Measurements from ENCODE around the gene MAD2L1BP. TPM values are rescaled to one million over a fixed set of nuclear protein-coding genes. Genes with fewer than 3 reads are reported as not detected.

Gene MAD2L1BP
- total and polyA plus RNA-seq, 2 of the 13 experiments (the other 11 are each of a cell fraction or from before 2014, with no cell fraction given) = 54.2 to 55.5 TPM

DNA sequence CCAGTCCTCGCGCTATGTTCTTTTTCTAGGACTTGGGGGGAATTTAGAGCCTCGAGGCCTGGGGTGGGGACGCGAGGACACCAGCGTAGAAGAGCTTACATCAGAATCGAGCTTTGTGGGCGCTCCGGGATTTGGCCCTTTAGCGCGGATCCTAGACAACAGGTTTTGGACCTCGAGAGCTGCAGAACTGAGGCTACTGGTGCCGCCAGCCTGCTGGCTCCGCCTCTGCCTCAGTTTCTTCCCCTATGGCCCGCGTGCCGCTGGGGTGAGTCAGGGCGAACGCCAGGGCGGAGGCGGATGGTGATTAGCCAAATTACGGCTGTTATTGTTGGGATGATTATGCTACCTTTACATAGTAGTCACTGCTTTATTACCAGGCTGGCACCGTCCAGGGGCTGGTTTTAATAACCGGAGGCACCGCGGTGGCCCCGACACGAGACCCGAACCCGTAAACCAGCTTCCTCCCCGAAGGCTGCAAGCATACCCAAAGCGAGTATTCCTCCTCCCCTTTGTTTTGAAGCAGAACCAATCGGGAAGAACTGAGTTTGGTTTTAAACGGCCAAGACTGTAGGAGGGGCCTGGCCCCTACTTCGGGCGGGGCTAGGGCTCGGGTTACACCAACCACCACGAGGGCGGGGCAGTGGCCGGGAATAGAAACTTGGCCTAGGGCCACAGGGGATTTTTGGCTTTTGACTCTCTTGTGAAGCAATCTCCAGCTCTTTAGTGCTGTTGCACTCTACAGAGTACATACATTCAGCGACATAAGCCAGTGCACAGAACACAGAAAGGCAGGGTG is 5.9 kb upstream of the MAD2L1BP start (continued):
- TF ChIP-seq, protein P1, sequence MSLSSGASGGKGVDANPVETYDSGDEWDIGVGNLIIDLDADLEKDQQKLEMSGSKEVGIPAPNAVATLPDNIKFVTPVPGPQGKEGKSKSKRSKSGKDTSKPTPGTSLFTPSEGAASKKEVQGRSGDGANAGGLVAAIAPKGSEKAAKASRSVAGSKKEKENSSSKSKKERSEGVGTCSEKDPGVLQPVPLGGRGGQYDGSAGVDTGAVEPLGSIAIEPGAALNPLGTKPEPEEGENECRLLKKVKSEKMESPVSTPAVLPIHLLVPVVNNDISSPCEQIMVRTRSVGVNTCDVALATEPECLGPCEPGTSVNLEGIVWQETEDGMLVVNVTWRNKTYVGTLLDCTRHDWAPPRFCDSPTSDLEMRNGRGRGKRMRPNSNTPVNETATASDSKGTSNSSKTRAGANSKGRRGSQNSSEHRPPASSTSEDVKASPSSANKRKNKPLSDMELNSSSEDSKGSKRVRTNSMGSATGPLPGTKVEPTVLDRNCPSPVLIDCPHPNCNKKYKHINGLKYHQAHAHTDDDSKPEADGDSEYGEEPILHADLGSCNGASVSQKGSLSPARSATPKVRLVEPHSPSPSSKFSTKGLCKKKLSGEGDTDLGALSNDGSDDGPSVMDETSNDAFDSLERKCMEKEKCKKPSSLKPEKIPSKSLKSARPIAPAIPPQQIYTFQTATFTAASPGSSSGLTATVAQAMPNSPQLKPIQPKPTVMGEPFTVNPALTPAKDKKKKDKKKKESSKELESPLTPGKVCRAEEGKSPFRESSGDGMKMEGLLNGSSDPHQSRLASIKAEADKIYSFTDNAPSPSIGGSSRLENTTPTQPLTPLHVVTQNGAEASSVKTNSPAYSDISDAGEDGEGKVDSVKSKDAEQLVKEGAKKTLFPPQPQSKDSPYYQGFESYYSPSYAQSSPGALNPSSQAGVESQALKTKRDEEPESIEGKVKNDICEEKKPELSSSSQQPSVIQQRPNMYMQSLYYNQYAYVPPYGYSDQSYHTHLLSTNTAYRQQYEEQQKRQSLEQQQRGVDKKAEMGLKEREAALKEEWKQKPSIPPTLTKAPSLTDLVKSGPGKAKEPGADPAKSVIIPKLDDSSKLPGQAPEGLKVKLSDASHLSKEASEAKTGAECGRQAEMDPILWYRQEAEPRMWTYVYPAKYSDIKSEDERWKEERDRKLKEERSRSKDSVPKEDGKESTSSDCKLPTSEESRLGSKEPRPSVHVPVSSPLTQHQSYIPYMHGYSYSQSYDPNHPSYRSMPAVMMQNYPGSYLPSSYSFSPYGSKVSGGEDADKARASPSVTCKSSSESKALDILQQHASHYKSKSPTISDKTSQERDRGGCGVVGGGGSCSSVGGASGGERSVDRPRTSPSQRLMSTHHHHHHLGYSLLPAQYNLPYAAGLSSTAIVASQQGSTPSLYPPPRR (CRISPR knock-in tag; IDR thresholded peaks at IDR 0.05; ENCODE audit: borderline replicate concordance) = 0 out of 2 replicates have a peak, but pooled peaks have one; percentile 8
- TF ChIP-seq, protein P2, sequence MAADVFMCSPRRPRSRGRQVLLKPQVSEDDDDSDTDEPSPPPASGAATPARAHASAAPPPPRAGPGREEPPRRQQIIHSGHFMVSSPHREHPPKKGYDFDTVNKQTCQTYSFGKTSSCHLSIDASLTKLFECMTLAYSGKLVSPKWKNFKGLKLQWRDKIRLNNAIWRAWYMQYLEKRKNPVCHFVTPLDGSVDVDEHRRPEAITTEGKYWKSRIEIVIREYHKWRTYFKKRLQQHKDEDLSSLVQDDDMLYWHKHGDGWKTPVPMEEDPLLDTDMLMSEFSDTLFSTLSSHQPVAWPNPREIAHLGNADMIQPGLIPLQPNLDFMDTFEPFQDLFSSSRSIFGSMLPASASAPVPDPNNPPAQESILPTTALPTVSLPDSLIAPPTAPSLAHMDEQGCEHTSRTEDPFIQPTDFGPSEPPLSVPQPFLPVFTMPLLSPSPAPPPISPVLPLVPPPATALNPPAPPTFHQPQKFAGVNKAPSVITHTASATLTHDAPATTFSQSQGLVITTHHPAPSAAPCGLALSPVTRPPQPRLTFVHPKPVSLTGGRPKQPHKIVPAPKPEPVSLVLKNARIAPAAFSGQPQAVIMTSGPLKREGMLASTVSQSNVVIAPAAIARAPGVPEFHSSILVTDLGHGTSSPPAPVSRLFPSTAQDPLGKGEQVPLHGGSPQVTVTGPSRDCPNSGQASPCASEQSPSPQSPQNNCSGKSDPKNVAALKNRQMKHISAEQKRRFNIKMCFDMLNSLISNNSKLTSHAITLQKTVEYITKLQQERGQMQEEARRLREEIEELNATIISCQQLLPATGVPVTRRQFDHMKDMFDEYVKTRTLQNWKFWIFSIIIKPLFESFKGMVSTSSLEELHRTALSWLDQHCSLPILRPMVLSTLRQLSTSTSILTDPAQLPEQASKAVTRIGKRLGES (CRISPR knock-in tag; IDR thresholded peaks at IDR 0.05; ENCODE audit: borderline replicate concordance) = 0 out of 2 replicates have a peak, but pooled peaks have one; percentile 62
- TF ChIP-seq NR3C1 (CRISPR knock-in tag; IDR thresholded peaks at IDR 0.05) (no peak), NBN (conservative IDR thresholded peaks at IDR 0.05) (no peak), ZNF337 (CRISPR knock-in tag; IDR thresholded peaks at IDR 0.05; ENCODE audit: borderline replicate concordance, low read depth) (peak; percentile 71; the same call in 1 of the 2 replicates), ZNF333 (CRISPR knock-in tag; IDR thresholded peaks at IDR 0.05; ENCODE audit: borderline replicate concordance) (peak; percentile 72), ZBTB8A (CRISPR knock-in tag; IDR thresholded peaks at IDR 0.05; ENCODE audit: borderline replicate concordance, low read depth) (no peak), CEBPG (CRISPR knock-in tag; IDR thresholded peaks at IDR 0.05) (peak; percentile 97), ZNF292 (CRISPR knock-in tag; IDR thresholded peaks at IDR 0.05; ENCODE audit: borderline replicate concordance, low read depth) (no peak; the same call in 1 of the 2 replicates), SALL2 (CRISPR knock-in tag; IDR thresholded peaks at IDR 0.05) (peak; percentile 65)
- TF ChIP-seq, protein P3, sequence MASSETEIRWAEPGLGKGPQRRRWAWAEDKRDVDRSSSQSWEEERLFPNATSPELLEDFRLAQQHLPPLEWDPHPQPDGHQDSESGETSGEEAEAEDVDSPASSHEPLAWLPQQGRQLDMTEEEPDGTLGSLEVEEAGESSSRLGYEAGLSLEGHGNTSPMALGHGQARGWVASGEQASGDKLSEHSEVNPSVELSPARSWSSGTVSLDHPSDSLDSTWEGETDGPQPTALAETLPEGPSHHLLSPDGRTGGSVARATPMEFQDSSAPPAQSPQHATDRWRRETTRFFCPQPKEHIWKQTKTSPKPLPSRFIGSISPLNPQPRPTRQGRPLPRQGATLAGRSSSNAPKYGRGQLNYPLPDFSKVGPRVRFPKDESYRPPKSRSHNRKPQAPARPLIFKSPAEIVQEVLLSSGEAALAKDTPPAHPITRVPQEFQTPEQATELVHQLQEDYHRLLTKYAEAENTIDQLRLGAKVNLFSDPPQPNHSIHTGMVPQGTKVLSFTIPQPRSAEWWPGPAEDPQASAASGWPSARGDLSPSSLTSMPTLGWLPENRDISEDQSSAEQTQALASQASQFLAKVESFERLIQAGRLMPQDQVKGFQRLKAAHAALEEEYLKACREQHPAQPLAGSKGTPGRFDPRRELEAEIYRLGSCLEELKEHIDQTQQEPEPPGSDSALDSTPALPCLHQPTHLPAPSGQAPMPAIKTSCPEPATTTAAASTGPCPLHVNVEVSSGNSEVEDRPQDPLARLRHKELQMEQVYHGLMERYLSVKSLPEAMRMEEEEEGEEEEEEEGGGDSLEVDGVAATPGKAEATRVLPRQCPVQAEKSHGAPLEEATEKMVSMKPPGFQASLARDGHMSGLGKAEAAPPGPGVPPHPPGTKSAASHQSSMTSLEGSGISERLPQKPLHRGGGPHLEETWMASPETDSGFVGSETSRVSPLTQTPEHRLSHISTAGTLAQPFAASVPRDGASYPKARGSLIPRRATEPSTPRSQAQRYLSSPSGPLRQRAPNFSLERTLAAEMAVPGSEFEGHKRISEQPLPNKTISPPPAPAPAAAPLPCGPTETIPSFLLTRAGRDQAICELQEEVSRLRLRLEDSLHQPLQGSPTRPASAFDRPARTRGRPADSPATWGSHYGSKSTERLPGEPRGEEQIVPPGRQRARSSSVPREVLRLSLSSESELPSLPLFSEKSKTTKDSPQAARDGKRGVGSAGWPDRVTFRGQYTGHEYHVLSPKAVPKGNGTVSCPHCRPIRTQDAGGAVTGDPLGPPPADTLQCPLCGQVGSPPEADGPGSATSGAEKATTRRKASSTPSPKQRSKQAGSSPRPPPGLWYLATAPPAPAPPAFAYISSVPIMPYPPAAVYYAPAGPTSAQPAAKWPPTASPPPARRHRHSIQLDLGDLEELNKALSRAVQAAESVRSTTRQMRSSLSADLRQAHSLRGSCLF (CRISPR knock-in tag; IDR thresholded peaks at IDR 0.05; ENCODE audit: borderline replicate concordance) = peak; percentile 82; the same call in 1 of the 2 replicates
- TF ChIP-seq, protein P4, sequence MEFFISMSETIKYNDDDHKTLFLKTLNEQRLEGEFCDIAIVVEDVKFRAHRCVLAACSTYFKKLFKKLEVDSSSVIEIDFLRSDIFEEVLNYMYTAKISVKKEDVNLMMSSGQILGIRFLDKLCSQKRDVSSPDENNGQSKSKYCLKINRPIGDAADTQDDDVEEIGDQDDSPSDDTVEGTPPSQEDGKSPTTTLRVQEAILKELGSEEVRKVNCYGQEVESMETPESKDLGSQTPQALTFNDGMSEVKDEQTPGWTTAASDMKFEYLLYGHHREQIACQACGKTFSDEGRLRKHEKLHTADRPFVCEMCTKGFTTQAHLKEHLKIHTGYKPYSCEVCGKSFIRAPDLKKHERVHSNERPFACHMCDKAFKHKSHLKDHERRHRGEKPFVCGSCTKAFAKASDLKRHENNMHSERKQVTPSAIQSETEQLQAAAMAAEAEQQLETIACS (CRISPR knock-in tag; IDR thresholded peaks at IDR 0.05) = no peak; the same call in 1 of the 2 replicates
